Measurements from ENCODE around the gene KCNJ5.

DNA sequence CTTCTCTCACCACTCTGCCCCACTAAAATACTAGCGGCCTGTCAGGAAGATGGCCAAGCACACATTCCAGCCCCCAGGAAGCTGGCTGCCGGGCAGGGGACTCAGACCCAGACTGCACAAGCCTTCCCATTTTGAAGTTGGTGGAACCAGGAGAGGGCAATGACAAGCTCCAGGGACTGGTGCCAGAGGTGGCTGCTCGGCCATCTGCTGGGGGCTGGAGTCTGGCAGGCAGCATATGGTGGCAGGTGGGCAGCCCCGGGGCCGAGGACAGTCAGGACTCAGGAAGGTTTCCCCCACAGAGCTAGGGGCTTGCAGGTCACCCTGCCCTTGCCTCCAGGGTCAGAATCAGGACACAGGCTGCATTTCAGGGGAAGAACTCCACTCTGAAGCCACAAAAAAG, 22.6 kb downstream of the KCNJ5 start:
- TF ChIP-seq CTCF (IDR thresholded peaks at IDR 0.05): no peak
- no peak for TF ChIP-seq POLR2A (IDR thresholded peaks at IDR 0.05)
